IPS-18a (cell line): Measurements from ENCODE around the gene CAB39L.

Experiments used
- H3K27ac ChIP-seq: one replicate; pipeline ENCODE4 v1.5.1; 2013; ENCODE audit warnings: low read length
- H3K27me3 ChIP-seq: one replicate; pipeline ENCODE4 v1.6.1; 2013; ENCODE audit warnings: mild to moderate bottlenecking, low read length; ENCODE audit not compliant: control insufficient read depth, insufficient read depth
- H3K36me3 ChIP-seq: one replicate; pipeline ENCODE4 v1.6.1; 2013; ENCODE audit warnings: low read depth, low read length; ENCODE audit not compliant: control insufficient read depth
- H3K4me1 ChIP-seq: one replicate; pipeline ENCODE4 v1.6.1; 2013; ENCODE audit warnings: low read depth, low read length; ENCODE audit not compliant: control insufficient read depth
- H3K4me3 ChIP-seq: one replicate; pipeline ENCODE4 v1.5.1; 2013; ENCODE audit warnings: low read length
- H3K9ac ChIP-seq: one replicate; pipeline ENCODE4 v1.6.1; 2013; ENCODE audit warnings: mild to moderate bottlenecking, low read length, moderate library complexity
- H3K9me3 ChIP-seq: one replicate; pipeline ENCODE4 v1.6.1; 2013; ENCODE audit warnings: low read depth, low read length; ENCODE audit not compliant: control insufficient read depth

CAB39L gene

DNA sequence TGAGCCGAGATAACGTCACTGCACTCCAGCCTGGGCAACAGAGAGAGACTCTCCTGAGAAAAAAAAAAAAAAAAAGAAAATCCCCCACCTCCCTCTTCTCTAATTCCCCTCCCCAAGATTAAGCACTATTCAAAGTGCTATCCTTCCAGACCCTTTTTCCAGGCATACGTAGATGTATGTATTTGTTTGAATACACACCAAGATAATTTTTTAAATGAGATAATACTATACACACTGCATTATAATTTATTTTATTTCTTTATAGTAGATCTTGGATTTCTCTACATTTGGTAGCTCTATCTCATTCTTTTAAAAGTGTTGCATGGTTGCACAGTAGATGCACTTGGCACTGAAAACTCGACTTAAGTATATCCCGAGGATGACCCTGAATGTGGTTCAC is 32.5 kb downstream of the CAB39L start:
- H3K4me1 ChIP-seq, result peaks cover 13% of the 10 kb centered on the region
- no peak overlapping the region for H3K27ac ChIP-seq
- H3K4me3 ChIP-seq, result no peak overlapping the region
- H3K9me3 ChIP-seq, result no peaks in the 10 kb centered on the region
- no peak overlapping the region for H3K9ac ChIP-seq
- no peaks in the 10 kb centered on the region for H3K36me3 ChIP-seq
- H3K27me3 ChIP-seq, result peaks cover 49% of the 10 kb centered on the region

DNA sequence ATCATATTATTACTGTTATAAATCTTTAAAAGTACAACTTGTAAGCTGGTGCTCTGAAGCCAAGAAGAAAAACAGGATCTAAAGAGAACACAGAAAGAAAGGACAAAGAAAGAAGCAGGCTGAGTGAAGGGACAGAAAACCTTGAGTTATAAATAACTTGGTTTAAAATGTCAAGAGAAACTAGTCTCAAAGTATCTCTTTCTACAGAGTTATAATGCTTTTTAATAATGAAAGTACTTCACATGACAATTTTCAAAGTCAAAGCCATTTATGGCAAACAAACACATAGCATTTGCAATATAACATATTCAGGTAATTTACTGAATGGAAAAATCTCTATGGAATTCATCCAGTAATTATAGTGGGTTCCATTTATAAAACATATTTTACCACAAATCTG is 33.4 kb downstream of the CAB39L start:
- no peak overlapping the region for H3K27ac ChIP-seq
- H3K4me1 ChIP-seq, result peaks cover 13% of the 10 kb centered on the region
- H3K4me3 ChIP-seq, result no peak overlapping the region
- no peaks in the 10 kb centered on the region for H3K9me3 ChIP-seq
- H3K36me3 ChIP-seq, result no peaks in the 10 kb centered on the region
- no peak overlapping the region for H3K9ac ChIP-seq
- H3K27me3 ChIP-seq, result peaks cover 49% of the 10 kb centered on the region

- H3K9me3 ChIP-seq, result no peaks in the 10 kb centered on the region
- H3K36me3 ChIP-seq, result no peaks in the 10 kb centered on the region
- H3K27me3 ChIP-seq, result peaks cover 49% of the 10 kb centered on the region
- no peak overlapping the region for H3K4me3 ChIP-seq
- H3K9ac ChIP-seq, result no peak overlapping the region
- H3K27ac ChIP-seq, result no peak overlapping the region
- peaks cover 13% of the 10 kb centered on the region for H3K4me1 ChIP-seq
Measured at GRCh38 chr13:49410006-49410405, 33.9 kb downstream of the CAB39L start.

- Histone ChIP-seq H3K4me1 (peaks cover 10% of the 10 kb centered on the region), H3K36me3 (no peaks in the 10 kb centered on the region), H3K27me3 (peaks cover 46% of the 10 kb centered on the region), H3K27ac (no peak overlapping the region), H3K4me3 (no peak overlapping the region), H3K9me3 (no peaks in the 10 kb centered on the region), H3K9ac (no peak overlapping the region)
Measured at GRCh38 chr13:49409008-49409407, 34.9 kb downstream of the CAB39L start.

GRCh38 chr13:49407936-49408335 is 35.9 kb downstream of the CAB39L start:
- Histone ChIP-seq H3K4me3 (no peak overlapping the region), H3K27me3 (peaks cover 35% of the 10 kb centered on the region), H3K4me1 (peaks cover 3% of the 10 kb centered on the region), H3K36me3 (no peaks in the 10 kb centered on the region), H3K27ac (no peak overlapping the region), H3K9ac (no peak overlapping the region), H3K9me3 (no peaks in the 10 kb centered on the region)

- Histone ChIP-seq H3K36me3 (no peaks in the 10 kb centered on the region), H3K9me3 (no peaks in the 10 kb centered on the region), H3K4me1 (no peaks in the 10 kb centered on the region), H3K27ac (no peak overlapping the region), H3K9ac (no peak overlapping the region), H3K27me3 (peaks cover 26% of the 10 kb centered on the region), H3K4me3 (no peak overlapping the region)
Measured at GRCh38 chr13:49407068-49407467, 36.8 kb downstream of the CAB39L start.

GRCh38 chr13:49404703-49405020 is 39.2 kb downstream of the CAB39L start:
- peaks cover 5% of the 10 kb centered on the region for H3K4me1 ChIP-seq
- no peaks in the 10 kb centered on the region for H3K36me3 ChIP-seq
- H3K9ac ChIP-seq, result no peak overlapping the region
- H3K4me3 ChIP-seq, result no peak overlapping the region
- H3K27ac ChIP-seq, result no peak overlapping the region
- no peaks in the 10 kb centered on the region for H3K9me3 ChIP-seq
- H3K27me3 ChIP-seq, result peaks cover 2% of the 10 kb centered on the region

DNA sequence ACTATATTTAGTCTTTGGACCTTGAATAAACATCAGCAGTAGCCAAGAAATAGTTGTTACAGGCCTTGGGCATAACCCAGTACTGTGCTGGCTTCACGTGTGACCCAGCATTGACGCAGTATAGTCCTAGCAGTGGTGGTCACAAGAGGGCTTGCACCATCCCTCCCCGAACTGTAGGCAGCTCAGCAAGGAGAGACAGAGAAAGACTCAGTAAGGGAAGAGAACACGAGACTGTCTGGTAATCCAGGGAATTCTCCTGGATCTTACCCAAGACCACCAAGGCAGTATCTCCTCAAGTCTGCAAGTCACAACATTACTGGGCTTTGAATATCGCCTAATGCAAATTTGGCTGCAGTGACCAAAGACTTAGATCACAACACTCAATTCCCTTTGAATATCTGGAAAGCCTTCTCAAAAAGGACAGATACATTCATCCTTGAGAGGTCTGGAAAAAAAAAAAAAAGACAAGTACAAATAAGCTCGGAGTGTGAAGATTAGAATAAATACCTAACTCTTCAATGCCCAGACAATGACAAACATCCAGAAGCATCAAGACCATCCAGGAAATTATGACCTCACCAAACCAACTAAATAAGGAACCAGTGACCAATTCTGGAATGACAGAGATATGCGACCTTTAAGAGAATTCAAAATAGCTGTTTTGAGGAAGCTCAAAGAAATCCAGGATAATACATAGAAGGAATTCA is 39.7 kb downstream of the CAB39L start:
- H3K9ac ChIP-seq, result no peak overlapping the region
- no peak overlapping the region for H3K4me3 ChIP-seq

DNA sequence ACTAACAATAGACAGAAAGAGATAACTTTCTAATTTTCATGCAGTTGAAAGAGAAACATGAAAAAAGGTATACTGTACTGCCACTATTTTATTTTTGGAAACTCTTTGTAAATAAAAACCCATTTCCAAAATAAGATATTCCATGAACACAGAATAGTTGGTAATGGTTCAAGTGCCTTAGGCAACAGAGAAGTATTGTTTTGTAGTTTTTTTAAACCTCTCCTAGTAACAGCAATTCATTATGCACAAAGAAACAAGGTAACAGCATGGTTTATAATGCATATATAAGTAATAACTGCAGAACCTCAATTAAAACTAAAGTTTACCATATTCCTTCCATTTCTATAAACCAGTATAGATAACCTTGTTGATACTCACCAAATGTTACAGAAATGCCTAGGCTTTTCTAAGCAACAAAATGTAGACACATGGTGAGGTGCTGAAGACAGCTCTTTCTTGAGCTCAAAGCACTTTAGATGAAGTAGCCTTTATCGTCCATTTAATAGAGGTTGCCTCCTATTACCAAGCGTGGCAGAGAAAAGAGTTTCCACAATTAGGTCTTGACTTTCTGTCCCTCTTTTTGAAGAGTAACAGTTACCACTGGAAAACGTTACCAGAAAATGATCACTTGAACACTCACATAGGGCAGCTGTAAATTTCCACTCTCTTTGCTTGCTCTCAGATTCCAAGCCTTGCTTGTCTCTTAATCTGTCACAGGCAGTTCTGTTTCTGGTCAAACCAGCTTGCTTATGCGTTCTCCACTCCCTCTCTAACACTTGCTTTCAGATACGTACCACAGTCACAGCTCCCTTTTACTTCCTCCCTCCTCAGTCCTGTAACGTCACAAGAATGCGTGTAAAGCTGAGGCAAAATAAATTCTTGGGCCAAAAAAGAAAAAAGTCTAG is 42.9 kb downstream of the CAB39L start:
- Histone ChIP-seq H3K4me3 (no peak overlapping the region), H3K9me3 (no peaks in the 10 kb centered on the region), H3K9ac (no peak overlapping the region), H3K27me3 (no peaks in the 10 kb centered on the region), H3K4me1 (peaks cover 5% of the 10 kb centered on the region), H3K27ac (no peak overlapping the region), H3K36me3 (no peaks in the 10 kb centered on the region)

More for the DNA sequence above, 39.7 kb downstream of the CAB39L start:
- Histone ChIP-seq H3K9me3 (no peaks in the 10 kb centered on the region), H3K27me3 (no peaks in the 10 kb centered on the region), H3K27ac (no peak overlapping the region), H3K36me3 (no peaks in the 10 kb centered on the region), H3K4me1 (peaks cover 5% of the 10 kb centered on the region)

- Histone ChIP-seq H3K4me3 (no peak overlapping the region), H3K9ac (no peak overlapping the region)
Measured at GRCh38 chr13:49399801-49400472, 43.9 kb downstream of the CAB39L start.

GRCh38 chr13:49395878-49396380 is 47.9 kb downstream of the CAB39L start:
- H3K9me3 ChIP-seq, result no peaks in the 10 kb centered on the region
- peaks cover under 1% of the 10 kb centered on the region for H3K4me1 ChIP-seq
- H3K9ac ChIP-seq, result no peak overlapping the region
- no peaks in the 10 kb centered on the region for H3K36me3 ChIP-seq
- no peak overlapping the region for H3K27ac ChIP-seq
- no peak overlapping the region for H3K4me3 ChIP-seq
- H3K27me3 ChIP-seq, result no peaks in the 10 kb centered on the region

More at GRCh38 chr13:49399801-49400472, 43.9 kb downstream of the CAB39L start:
- H3K9me3 ChIP-seq, result no peaks in the 10 kb centered on the region
- H3K4me1 ChIP-seq, result peaks cover 5% of the 10 kb centered on the region
- H3K27ac ChIP-seq, result no peak overlapping the region
- no peaks in the 10 kb centered on the region for H3K36me3 ChIP-seq
- no peaks in the 10 kb centered on the region for H3K27me3 ChIP-seq
